Cardiac atrium fibroblast (primary cell): Measurements from ENCODE around the gene PVR. TPM values are rescaled to one million over a fixed set of nuclear protein-coding genes. Genes with fewer than 3 reads are reported as not detected.

Experiments
- total RNA-seq: library from RNA; depleted of rRNA; stranded (reverse); fragments of >200 nt; gene quantifications from 2 replicates; pipeline ENCODE4 v1.2.3, GENCODE V29; 2015

The PVR gene
- 71.6 and 95.9 TPM in 2 replicates for total RNA-seq

GRCh38 chr19:44643605-44644401 lies at the start of gene PVR:
Gene PVR, plus strand, starts transcription at chr19:44643910. Its CDS starts 187 bp downstream, at chr19:44644097.

GRCh38 chr19:44613295-44614178 lies 30.2 kb upstream of the PVR start, which contains the start of gene IGSF23:
Gene IGSF23, plus strand, starts transcription at chr19:44613563. Its CDS starts 83 bp downstream, at chr19:44613646.

GRCh38 chr19:44671400-44671799 lies 27.7 kb downstream of the PVR start, which contains the start of gene CEACAM19:
Gene CEACAM19, plus strand, starts transcription at chr19:44671482. Its CDS starts 450 bp downstream, at chr19:44671932.

DNA sequence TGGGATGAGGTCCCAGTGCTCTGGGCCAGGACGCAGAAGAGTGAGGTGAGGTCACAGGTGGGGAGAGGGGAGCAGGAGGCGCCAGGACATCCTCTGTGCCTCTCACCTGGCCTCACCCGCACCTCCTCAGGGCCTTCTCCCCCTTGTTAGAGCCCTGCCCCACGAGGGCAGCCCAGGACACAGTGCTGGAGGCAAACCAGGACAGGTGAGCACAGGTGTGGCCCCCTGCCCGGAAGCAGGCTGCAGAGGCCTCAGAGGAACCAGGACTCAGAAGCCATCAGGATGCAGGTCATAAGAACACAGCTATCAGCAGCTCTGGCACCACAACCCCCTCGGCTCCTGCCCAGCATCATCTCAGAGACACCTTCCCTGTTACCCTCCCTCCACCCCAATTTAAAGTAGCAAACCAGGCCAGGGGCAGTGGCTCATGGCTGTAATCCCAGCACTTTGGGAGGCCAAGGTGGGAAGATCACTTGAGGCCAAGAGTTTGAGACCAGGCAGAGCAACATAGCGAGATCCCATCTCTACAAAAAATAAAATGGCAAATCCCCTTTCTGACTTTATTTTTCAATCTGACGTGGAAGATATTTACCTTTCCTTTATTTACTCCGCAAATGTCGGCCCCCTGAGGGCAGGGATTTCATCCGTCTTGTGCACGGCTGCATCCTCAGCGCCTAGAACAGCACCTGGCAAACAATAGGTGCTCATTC lies 54.9 kb downstream of the PVR start, which contains the start of gene CEACAM16:
Gene CEACAM16, plus strand, starts transcription at position 660 of the 710 bp plus-strand sequence. CDS start 2,306 bp downstream, outside the sequence.

Other genes with a start within 250 kb of the PVR start
- 1.6 and 3.2 TPM in 2 replicates for gene ZNF285, start 242.3 kb upstream of the PVR start, total RNA-seq
- gene ZNF229, start 195.4 kb upstream of the PVR start, total RNA-seq = 7.0 and 7.4 TPM in 2 replicates
- gene ZNF180, start 143.4 kb upstream of the PVR start, total RNA-seq = 4.7 and 7.6 TPM in 2 replicates
- gene CEACAM20, start 114.2 kb upstream of the PVR start, total RNA-seq = not detected in 2 replicates
- gene IGSF23, start 30.3 kb upstream of the PVR start, total RNA-seq = not detected in 2 replicates
- 1.6 and 6.5 TPM in 2 replicates for gene CEACAM19, start 27.6 kb downstream of the PVR start, total RNA-seq
- not detected in 2 replicates for gene CEACAM16, start 55.2 kb downstream of the PVR start, total RNA-seq
- gene BCL3, start 104.8 kb downstream of the PVR start, total RNA-seq = 29.3 and 51.6 TPM in 2 replicates
- not detected in 2 replicates for gene CBLC, start 134.0 kb downstream of the PVR start, total RNA-seq
- gene BCAM, start 165.2 kb downstream of the PVR start, total RNA-seq = 12.0 and 19.5 TPM in 2 replicates
- gene NECTIN2, start 202.4 kb downstream of the PVR start, total RNA-seq = 147 and 153 TPM in 2 replicates
- 57.8 and 68.2 TPM in 2 replicates for gene TOMM40, start 247.3 kb downstream of the PVR start, total RNA-seq